Mesenchymal stem cell (in vitro differentiated cells and primary cell): ENCODE measurements around the gene ZNF12.

ENCODE experiments used
- DNase-seq: peaks from one replicate; pipeline ENCODE4 v3.0.0-alpha.2; 2013
- H2AFZ ChIP-seq: one replicate; pipeline ENCODE4 v1.6.1; 2013; ENCODE audit warnings: low read depth, mild to moderate bottlenecking, control low read depth, inconsistent platforms, low read length, moderate library complexity
- H2AK5ac ChIP-seq: 2 replicates; pipeline ENCODE4 v1.6.1; 2013; ENCODE audit warnings: low read length, moderate library complexity, mild to moderate bottlenecking, inconsistent platforms; ENCODE audit not compliant: severe bottlenecking
- H2BK120ac ChIP-seq: one replicate; pipeline ENCODE4 v1.6.1; 2013; ENCODE audit warnings: low read depth, mild to moderate bottlenecking, inconsistent platforms, low read length, moderate library complexity
- H2BK12ac ChIP-seq, 2 experiments: one replicate each; pipeline ENCODE4 v1.6.1; 2013; ENCODE audit warnings: inconsistent platforms in 2 of 2, low read length in 2 of 2, mild to moderate bottlenecking in 2 of 2, moderate library complexity in 2 of 2, control low read depth in 1 of 2
- H2BK15ac ChIP-seq: one replicate; pipeline ENCODE4 v1.6.1; 2013; ENCODE audit warnings: mild to moderate bottlenecking, low read depth, inconsistent platforms; ENCODE audit not compliant: poor library complexity, severe bottlenecking
- H2BK5ac ChIP-seq: 2 replicates; pipeline ENCODE4 v1.6.1; 2013; ENCODE audit warnings: low read depth, mild to moderate bottlenecking, low read length, control low read depth, inconsistent platforms; ENCODE audit not compliant: poor library complexity, severe bottlenecking
- H3K14ac ChIP-seq, 2 experiments: one replicate each; pipeline ENCODE4 v1.6.1; 2013; ENCODE audit warnings: inconsistent platforms in 2 of 2, low read length in 2 of 2, control low read depth in 1 of 2, mild to moderate bottlenecking in 1 of 2, moderate library complexity in 1 of 2
- H3K18ac ChIP-seq, 2 experiments: one replicate each; pipeline ENCODE4 v1.6.1; 2013; ENCODE audit warnings: inconsistent platforms in 2 of 2, low read length in 2 of 2, control low read depth in 1 of 2, low read depth in 1 of 2, mild to moderate bottlenecking in 1 of 2
- H3K23ac ChIP-seq, 2 experiments: one replicate each; pipeline ENCODE4 v1.6.1; 2013; ENCODE audit warnings: inconsistent platforms in 2 of 2, low read length in 2 of 2, mild to moderate bottlenecking in 2 of 2, moderate library complexity in 2 of 2, control low read depth in 1 of 2
- H3K27ac ChIP-seq: 2 replicates; pipeline ENCODE4 v1.5.1; 2013; ENCODE audit warnings: mild to moderate bottlenecking, moderate library complexity, low read length, control low read depth, inconsistent platforms; ENCODE audit not compliant: poor library complexity, severe bottlenecking
- H3K27me3 ChIP-seq, 2 experiments: 2 replicates each; pipeline versions ENCODE4 v1.6.1 to v1.7.0; 2013; ENCODE audit warnings: low read length in 2 of 2, mild to moderate bottlenecking in 2 of 2, moderate library complexity in 2 of 2, control low read depth in 1 of 2, inconsistent platforms in 1 of 2; ENCODE audit not compliant: control insufficient read depth in 1 of 2, insufficient read depth in 1 of 2
- H3K36me3 ChIP-seq, 2 experiments: 2 replicates each; pipeline versions ENCODE4 v1.6.1 to v1.7.0; 2013; ENCODE audit warnings: low read length in 2 of 2, control low read depth in 1 of 2, inconsistent platforms in 1 of 2, low read depth in 1 of 2, mild to moderate bottlenecking in 1 of 2; ENCODE audit not compliant: insufficient read depth in 2 of 2, control insufficient read depth in 1 of 2
- H3K4ac ChIP-seq, 2 experiments: one replicate each; pipeline ENCODE4 v1.6.1; 2013; ENCODE audit warnings: inconsistent platforms in 2 of 2, low read length in 2 of 2, mild to moderate bottlenecking in 2 of 2, moderate library complexity in 2 of 2, control low read depth in 1 of 2, low read depth in 1 of 2
- H3K4me1 ChIP-seq: 2 replicates; pipeline ENCODE4 v1.6.1; 2013; ENCODE audit warnings: low read depth, low read length, control low read depth; ENCODE audit not compliant: control insufficient read depth, insufficient read depth
- H3K4me2 ChIP-seq: 2 replicates; pipeline ENCODE4 v1.6.1; 2013; ENCODE audit warnings: low read length, mild to moderate bottlenecking, inconsistent platforms; ENCODE audit not compliant: poor library complexity, severe bottlenecking
- H3K4me3 ChIP-seq, 2 experiments: 2 replicates each; pipeline versions ENCODE4 v1.5.1 to v1.7.0; 2013; ENCODE audit warnings: low read length in 2 of 2, mild to moderate bottlenecking in 2 of 2, control low read depth in 1 of 2, low read depth in 1 of 2; ENCODE audit not compliant: insufficient read depth in 1 of 2
- H3K79me1 ChIP-seq: replicated peaks from 2 replicates; pipeline ENCODE4 v1.6.1; 2013; ENCODE audit warnings: mild to moderate bottlenecking, control low read depth, low read length, inconsistent platforms; ENCODE audit not compliant: poor library complexity, severe bottlenecking
- H3K9ac ChIP-seq: 2 replicates; pipeline ENCODE4 v1.7.0; 2013; ENCODE audit warnings: mild to moderate bottlenecking, low read length, moderate library complexity
- H3K9me3 ChIP-seq: 2 replicates; pipeline ENCODE4 v1.7.0; 2013; ENCODE audit warnings: mild to moderate bottlenecking, low read length; ENCODE audit not compliant: control insufficient read depth
- H4K8ac ChIP-seq: one replicate; pipeline ENCODE4 v1.6.1; 2013; ENCODE audit warnings: inconsistent platforms, mild to moderate bottlenecking, low read length, moderate library complexity
- H4K91ac ChIP-seq: one replicate; pipeline ENCODE4 v1.6.1; 2013; ENCODE audit warnings: mild to moderate bottlenecking, low read length, inconsistent platforms
- WGBS: methylation state at CpG from one replicate; pipeline ENCODE4 v1.1.7; 2013; ENCODE audit warnings: mixed read lengths; 5-methylcytosine and 5-hydroxymethylcytosine counted together

The ZNF12 gene

GRCh38 chr7:6653071-6654003, 53.4 kb downstream of the ZNF12 start:
- Histone ChIP-seq H4K91ac (peak overlapping the region; percentile 67), H3K4ac (no peak overlapping the region), H3K14ac (no peak overlapping the region), H3K27ac (no peak overlapping the region), H2BK12ac (no peak overlapping the region), H3K36me3 (peaks cover 58 to 85% of the 10 kb centered on the region in 2 experiments), H3K18ac (no peak overlapping the region), H4K8ac (no peak overlapping the region), H2AFZ (no peak overlapping the region), H2AK5ac (no peak overlapping the region), H2BK120ac (no peak overlapping the region), H3K4me2 (no peak overlapping the region), H3K79me1 (peaks cover 52% of the 10 kb centered on the region), H3K27me3 (no peaks in the 10 kb centered on the region), H3K4me3 (no peak overlapping the region), H2BK15ac (no peak overlapping the region), H3K23ac (no peak overlapping the region), H3K9me3 (peaks cover 9% of the 10 kb centered on the region), H3K9ac (no peak overlapping the region), H2BK5ac (no peak overlapping the region), H3K4me1 (no peaks in the 10 kb centered on the region)
- WGBS = 97% methylated on average over 117 of the region's 146 CpGs
- no peak for DNase-seq

GRCh38 chr7:6652446-6653011, 54.2 kb downstream of the ZNF12 start:
- no peak for DNase-seq
- Histone ChIP-seq H2BK12ac (no peak overlapping the region), H3K4me2 (no peak overlapping the region), H3K9ac (no peak overlapping the region), H2BK120ac (no peak overlapping the region), H4K8ac (no peak overlapping the region), H3K27ac (no peak overlapping the region), H2BK15ac (no peak overlapping the region), H3K36me3 (peaks cover 65 to 93% of the 10 kb centered on the region in 2 experiments), H3K18ac (no peak overlapping the region), H3K79me1 (peaks cover 61% of the 10 kb centered on the region), H4K91ac (peak overlapping the region; percentile 8), H3K4me1 (no peaks in the 10 kb centered on the region), H3K27me3 (no peaks in the 10 kb centered on the region), H2BK5ac (no peak overlapping the region), H3K4ac (no peak overlapping the region), H2AK5ac (no peak overlapping the region), H3K14ac (no peak overlapping the region), H2AFZ (no peak overlapping the region), H3K23ac (no peak overlapping the region), H3K4me3 (peak overlapping the region in 1 of 2 experiments; percentile 23), H3K9me3 (peaks cover 9% of the 10 kb centered on the region)
- WGBS = over 99% methylated on average over 69 of the region's 75 CpGs

- Histone ChIP-seq H3K18ac (no peak overlapping the region), H3K9me3 (peaks cover 9% of the 10 kb centered on the region), H3K4me3 (no peak overlapping the region)
Measured at GRCh38 chr7:6651851-6652445, 54.8 kb downstream of the ZNF12 start.

GRCh38 chr7:6650521-6651011, 56.2 kb downstream of the ZNF12 start:
- Histone ChIP-seq H2AK5ac (no peak overlapping the region), H3K9me3 (peaks cover 6% of the 10 kb centered on the region), H3K79me1 (peaks cover 67% of the 10 kb centered on the region), H3K14ac (no peak overlapping the region), H2BK15ac (no peak overlapping the region), H2BK5ac (no peak overlapping the region), H3K4me1 (no peaks in the 10 kb centered on the region), H2BK12ac (no peak overlapping the region), H2BK120ac (no peak overlapping the region), H3K27ac (no peak overlapping the region), H3K18ac (no peak overlapping the region), H3K4ac (no peak overlapping the region), H4K8ac (no peak overlapping the region), H3K27me3 (no peaks in the 10 kb centered on the region), H3K36me3 (peaks cover 77 to 99% of the 10 kb centered on the region in 2 experiments), H3K23ac (no peak overlapping the region), H2AFZ (no peak overlapping the region), H3K4me2 (no peak overlapping the region), H3K9ac (no peak overlapping the region), H3K4me3 (no peak overlapping the region), H4K91ac (no peak overlapping the region)
- DNase-seq = no peak
- 97% methylated on average over 12 of the region's 12 CpGs for WGBS

More at GRCh38 chr7:6651851-6652445, 54.8 kb downstream of the ZNF12 start:
- H3K4me2 ChIP-seq = no peak overlapping the region
- 99% methylated on average over 29 of the region's 32 CpGs for WGBS
- H2AK5ac ChIP-seq = no peak overlapping the region
- peaks cover 66% of the 10 kb centered on the region for H3K79me1 ChIP-seq
- no peaks in the 10 kb centered on the region for H3K27me3 ChIP-seq
- H4K8ac ChIP-seq = no peak overlapping the region
- H2AFZ ChIP-seq = no peak overlapping the region
- H3K14ac ChIP-seq = no peak overlapping the region
- H2BK120ac ChIP-seq = no peak overlapping the region
- no peak overlapping the region for H2BK5ac ChIP-seq
- peaks cover 70 to 99% of the 10 kb centered on the region in 2 experiments for H3K36me3 ChIP-seq
- no peak overlapping the region for H3K9ac ChIP-seq
- no peak overlapping the region for H2BK12ac ChIP-seq
- H3K4ac ChIP-seq = no peak overlapping the region
- H3K23ac ChIP-seq = no peak overlapping the region
- no peak for DNase-seq
- no peak overlapping the region for H2BK15ac ChIP-seq
- H4K91ac ChIP-seq = no peak overlapping the region
- no peak overlapping the region for H3K27ac ChIP-seq
- H3K4me1 ChIP-seq = no peaks in the 10 kb centered on the region
